HFFc6 (cell line): ENCODE data around the gene KLHL10. TPM values are rescaled to one million over a fixed set of nuclear protein-coding genes. Genes with fewer than 3 reads are reported as not detected.
A peak's percentile ranks its signal among the peaks of the same experiment; 100 is the strongest.

Source experiments
- DNase-seq: peaks from one replicate; pipeline ENCODE4 v3.0.0-alpha.2; 2018
- H3K27ac Mint-ChIP-seq: 2 replicates; pipeline ENCODE4 v1.8.0; 2020; ENCODE audit warnings: mild to moderate bottlenecking, mixed read lengths
- H3K27me3 Mint-ChIP-seq: 2 replicates; pipeline ENCODE4 v1.8.0; 2021; ENCODE audit warnings: mild to moderate bottlenecking, moderate library complexity, mixed read lengths; ENCODE audit not compliant: insufficient read depth
- H3K36me3 Mint-ChIP-seq: 2 replicates; pipeline ENCODE4 v1.8.0; 2021; ENCODE audit warnings: low read depth, mixed read lengths
- H3K4me1 Mint-ChIP-seq: 2 replicates; pipeline ENCODE4 v1.8.0; 2020; ENCODE audit warnings: low read depth, mixed read lengths
- H3K4me3 Mint-ChIP-seq: 2 replicates; pipeline ENCODE4 v1.8.0; 2020; ENCODE audit warnings: mild to moderate bottlenecking, moderate library complexity, mixed read lengths
- H3K9me3 Mint-ChIP-seq: 2 replicates; pipeline ENCODE4 v1.8.0; 2020; ENCODE audit warnings: mild to moderate bottlenecking, mixed read lengths
- CTCF ChIP-seq: fragments of 200-600 bp; sonication (generic); IDR thresholded peaks from 2 replicates; pipeline ENCODE4 v1.5.0; 2021; ENCODE audit warnings: antibody characterized with exemption, mild to moderate bottlenecking
- total RNA-seq, 6 experiments: library from RNA; stranded (reverse); fragmentation: NEBNext Ultra II Directional; extraction: Animal tissue kit (Norgen Biotek cat#: 25700); gene quantifications; 2 replicates in 1 of 6; 3 replicates in 5 of 6; pipeline ENCODE4 v1.2.3, GENCODE V29; 2021

Gene KLHL10
- total RNA-seq, 6 experiments from 2014 or later = not detected

DNA sequence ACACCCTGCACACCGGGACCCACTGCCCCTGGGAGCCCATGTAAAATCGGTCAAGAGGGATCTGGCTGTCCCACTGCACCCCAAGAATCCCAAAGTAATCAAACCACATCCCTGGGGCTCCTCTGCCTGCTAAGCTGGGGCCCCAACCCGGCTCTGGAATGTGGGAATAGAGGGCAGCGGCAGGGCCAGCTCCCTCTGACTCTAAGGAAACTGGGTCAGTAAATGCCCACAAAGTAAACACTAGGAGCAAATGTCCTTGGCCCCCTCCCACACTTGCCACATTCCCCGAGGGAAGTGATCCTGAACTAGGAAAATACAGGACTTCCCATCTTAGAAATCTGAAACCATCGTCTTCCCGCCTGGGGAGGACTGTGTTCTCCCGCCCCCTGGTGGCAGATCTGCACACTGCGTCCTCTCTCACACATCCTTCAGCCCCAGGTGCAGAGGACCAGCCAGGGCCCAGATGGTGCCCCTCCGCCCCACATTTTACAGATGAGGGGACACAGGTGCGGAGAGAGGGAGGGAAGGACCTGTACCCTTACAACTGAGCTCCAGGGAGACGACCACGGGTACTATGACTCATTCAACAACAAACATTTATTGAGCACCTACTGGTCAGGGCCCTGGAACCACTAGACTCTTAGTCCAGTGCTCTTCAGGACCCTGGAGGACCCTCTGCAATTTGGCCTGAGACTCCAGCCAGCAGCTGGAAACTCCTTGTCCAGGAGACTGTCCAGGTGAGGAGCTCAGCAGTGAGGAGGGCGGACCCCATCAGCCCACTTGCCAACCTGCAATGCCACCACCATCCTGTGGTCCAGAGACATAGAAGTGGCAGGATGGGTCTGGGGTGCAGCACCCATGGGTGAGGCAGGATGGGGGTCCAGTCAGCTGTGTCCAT is 36.0 kb upstream of the KLHL10 start:
- H3K9me3 Mint-ChIP-seq = no peaks in the 10 kb centered on the region
- H3K27ac Mint-ChIP-seq = peak overlapping the region; percentile 23; the same call in 1 of the 2 replicates
- peaks cover 5% of the 10 kb centered on the region; the same call in 1 of the 2 replicates for H3K27me3 Mint-ChIP-seq
- H3K4me3 Mint-ChIP-seq = peak overlapping the region; percentile 59
- H3K4me1 Mint-ChIP-seq = peaks cover 15% of the 10 kb centered on the region
- peak; percentile 61 for DNase-seq
- peak; percentile 99 for TF ChIP-seq CTCF
- peaks cover 10% of the 10 kb centered on the region for H3K36me3 Mint-ChIP-seq

DNA sequence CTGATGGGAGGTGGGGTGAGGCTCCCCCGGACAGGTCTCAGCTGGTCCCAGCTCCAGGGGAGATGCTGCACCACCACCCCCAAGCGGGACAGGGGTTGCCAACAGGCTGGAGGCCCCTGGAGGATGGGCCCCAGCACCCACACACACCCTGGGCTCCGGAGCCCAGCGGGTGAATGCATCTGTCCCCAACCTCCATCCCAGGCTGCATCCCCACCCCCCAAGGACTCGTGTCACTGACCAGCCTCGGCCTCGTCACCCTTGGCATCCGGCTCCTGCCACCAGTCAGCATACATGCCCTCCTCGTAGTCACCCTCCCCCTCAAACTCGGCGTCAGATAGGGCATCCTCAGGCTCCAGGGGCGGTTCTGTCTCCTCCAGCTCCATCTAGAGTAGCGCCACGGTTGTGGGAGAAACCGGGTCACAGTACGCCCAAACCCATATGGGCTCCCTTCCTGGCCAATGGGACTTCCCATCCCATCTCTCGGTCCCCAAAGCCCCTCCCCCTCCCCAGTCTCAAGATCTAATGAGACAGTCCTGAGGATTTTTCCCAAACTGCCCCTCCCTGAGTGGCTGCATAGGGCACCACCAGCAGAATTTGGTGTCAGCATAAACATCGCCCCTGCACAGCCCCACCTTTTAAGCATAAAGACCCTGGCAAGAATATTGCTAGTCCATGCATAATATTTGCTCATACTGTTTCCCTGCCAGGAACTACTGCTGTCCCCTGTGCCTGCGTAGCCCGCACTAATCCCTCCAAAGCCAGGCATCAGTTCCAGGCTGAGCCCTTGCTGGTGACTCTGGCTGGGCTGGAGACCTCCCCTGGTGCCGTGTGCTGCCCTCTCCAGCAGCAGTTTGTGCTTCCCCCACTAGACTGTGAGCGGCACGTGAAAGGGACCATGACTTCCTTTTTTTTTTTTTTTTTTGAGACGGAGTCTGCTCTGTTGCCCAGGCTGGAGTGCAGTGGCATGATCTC is 34.3 kb upstream of the KLHL10 start:
- Mint-ChIP-seq H3K9me3 (no peaks in the 10 kb centered on the region), H3K36me3 (peaks cover 10% of the 10 kb centered on the region), H3K27me3 (no peaks in the 10 kb centered on the region), H3K4me3 (no peak overlapping the region), H3K27ac (no peak overlapping the region), H3K4me1 (peaks cover 15% of the 10 kb centered on the region)
- no peak for TF ChIP-seq CTCF
- DNase-seq = no peak

GRCh38 chr17:41806685-41807445 is 30.8 kb upstream of the KLHL10 start:
- Mint-ChIP-seq H3K27ac (no peak overlapping the region), H3K9me3 (no peaks in the 10 kb centered on the region; the same call in 1 of the 2 replicates), H3K27me3 (peaks cover 2% of the 10 kb centered on the region; the same call in 1 of the 2 replicates), H3K36me3 (peaks cover 22% of the 10 kb centered on the region), H3K4me1 (peaks cover 17% of the 10 kb centered on the region), H3K4me3 (no peak overlapping the region)
- no peak for DNase-seq
- TF ChIP-seq CTCF = no peak

DNA sequence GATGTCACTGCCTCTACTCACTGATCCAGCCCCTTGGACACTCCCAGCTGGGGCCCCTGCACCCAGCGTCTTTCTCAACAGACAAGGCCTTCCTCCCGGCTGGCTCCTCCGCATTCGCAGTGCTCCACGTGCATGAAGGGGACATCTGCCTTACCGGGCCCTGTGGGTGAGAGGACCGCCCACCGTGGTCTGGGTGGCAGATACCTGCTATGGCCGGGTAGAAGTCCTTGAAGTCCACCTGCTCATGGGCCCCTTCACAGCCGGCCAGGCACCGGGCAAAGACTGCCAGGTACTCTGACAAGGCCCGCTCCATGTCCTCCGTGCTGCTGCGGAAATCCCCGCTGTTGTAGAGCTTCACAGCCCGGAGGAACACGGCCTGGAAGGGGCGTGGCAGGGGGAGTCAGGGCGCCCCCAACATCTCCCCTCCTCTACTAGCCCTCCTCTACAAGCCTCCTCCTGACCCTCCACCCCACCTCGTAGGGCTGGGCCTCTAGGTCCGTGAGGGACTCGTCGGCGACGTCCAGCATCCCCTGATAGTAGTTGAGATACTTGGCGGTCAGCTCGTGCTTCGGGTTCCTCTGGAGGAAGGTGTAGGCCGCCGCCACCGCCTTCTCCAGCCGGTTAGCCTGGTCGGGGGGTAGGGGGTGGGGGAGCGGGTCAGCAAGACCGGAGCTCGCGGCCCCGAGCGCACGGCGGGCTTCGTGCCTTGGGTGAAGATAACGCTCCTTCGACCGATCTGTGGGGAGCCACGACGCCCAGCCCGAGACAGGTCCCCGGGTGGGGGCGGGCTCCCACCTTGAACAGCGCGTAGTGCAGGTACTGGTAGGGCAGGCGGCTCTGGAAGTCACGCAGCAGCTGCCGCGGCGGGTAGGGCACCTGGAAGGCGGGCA is 26.7 kb upstream of the KLHL10 start:
- no peaks in the 10 kb centered on the region; the same call in 1 of the 2 replicates for H3K9me3 Mint-ChIP-seq
- H3K36me3 Mint-ChIP-seq = peaks cover 32% of the 10 kb centered on the region
- H3K4me3 Mint-ChIP-seq = peak overlapping the region; percentile 96
- H3K27me3 Mint-ChIP-seq = peaks cover 2% of the 10 kb centered on the region
- H3K27ac Mint-ChIP-seq = peak overlapping the region; percentile 48
- no peak for DNase-seq
- no peak for TF ChIP-seq CTCF
- peaks cover 29% of the 10 kb centered on the region for H3K4me1 Mint-ChIP-seq
